DMS53 treated with DMSO at 0.1 percent for 48 hours (cell line): ENCODE data around the gene TTBK1.
"Not testable (repeated sequence)": the region's sequence is repeated elsewhere in the genome, so short reads cannot be mapped to it uniquely, and the experiment has no call there.

Source experiments
- DNase-seq: peaks from one replicate; lab custom pipeline; 2025; ENCODE audit not compliant: unreplicated experiment; lab: John Stamatoyannopoulos, UW

Gene TTBK1

DNA sequence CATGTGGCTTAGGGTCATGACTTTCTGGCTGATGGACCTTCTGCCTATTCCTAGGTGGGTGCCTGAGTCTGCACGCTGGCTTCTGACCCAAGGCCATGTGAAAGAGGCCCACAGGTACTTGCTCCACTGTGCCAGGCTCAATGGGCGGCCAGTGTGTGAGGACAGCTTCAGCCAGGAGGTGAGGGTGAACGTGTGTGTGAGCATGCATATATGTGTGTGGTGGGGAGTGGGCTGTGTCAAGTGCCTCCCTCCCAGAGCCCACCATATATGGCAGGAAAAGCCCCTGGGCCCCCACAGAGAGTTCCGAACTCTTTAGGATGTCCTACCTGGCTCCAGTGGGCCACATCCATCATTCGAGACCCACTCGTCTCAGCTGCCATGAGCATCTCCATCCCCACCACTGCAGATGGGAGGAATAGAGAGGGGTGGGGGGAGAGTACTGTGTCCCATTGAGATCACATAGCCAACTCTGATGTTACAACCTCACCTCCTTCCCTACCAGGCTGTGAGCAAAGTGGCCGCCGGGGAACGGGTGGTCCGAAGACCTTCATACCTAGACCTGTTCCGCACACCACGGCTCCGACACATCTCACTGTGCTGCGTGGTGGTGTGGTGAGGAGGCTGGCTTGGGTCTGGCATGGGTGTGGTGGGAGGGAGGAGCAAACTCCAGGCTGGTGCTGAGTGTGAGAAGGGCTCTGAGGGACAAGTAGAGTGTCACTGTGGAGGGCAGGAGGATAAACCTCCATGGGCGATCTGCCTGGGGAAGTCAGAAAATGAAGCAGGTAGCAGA, 58.0 kb downstream of the TTBK1 start:
- no peak for DNase-seq

GRCh38 chr6:43302126-43302525, 58.8 kb downstream of the TTBK1 start:
- no peak for DNase-seq

- not testable (repeated sequence) for DNase-seq
These were observed 59.7 kb downstream of the TTBK1 start for GRCh38 chr6:43303006-43303405.

DNA sequence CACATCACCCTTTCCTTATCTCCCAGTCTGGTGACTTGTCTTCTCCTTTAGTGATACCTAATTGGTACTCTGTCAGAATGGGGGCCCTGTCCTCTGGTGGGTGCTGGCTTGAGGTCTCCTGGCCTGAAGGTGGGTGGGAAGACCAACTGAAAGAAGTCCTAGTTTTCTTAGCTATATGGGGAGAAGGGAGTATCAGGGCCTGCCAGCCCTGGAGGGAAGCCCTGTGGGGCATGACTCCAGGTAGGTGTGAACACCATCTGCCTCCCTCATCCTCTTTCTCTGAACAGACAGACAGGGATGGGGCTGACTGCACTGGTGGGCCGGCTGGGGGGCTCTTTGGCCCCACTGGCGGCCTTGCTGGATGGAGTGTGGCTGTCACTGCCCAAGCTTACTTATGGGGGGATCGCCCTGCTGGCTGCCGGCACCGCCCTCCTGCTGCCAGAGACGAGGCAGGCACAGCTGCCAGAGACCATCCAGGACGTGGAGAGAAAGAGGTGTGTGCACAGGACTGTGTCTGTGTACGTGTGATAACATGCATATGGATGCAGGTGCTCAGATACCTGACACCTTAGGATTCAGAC, 60.6 kb downstream of the TTBK1 start:
- no peak for DNase-seq

- DNase-seq = no peak
These were observed 61.1 kb downstream of the TTBK1 start for GRCh38 chr6:43304361-43304760.

- DNase-seq = no peak
These were observed 61.6 kb downstream of the TTBK1 start for GRCh38 chr6:43304882-43305281.

- DNase-seq = no peak
These were observed 62.8 kb downstream of the TTBK1 start for GRCh38 chr6:43306086-43306485.

DNA sequence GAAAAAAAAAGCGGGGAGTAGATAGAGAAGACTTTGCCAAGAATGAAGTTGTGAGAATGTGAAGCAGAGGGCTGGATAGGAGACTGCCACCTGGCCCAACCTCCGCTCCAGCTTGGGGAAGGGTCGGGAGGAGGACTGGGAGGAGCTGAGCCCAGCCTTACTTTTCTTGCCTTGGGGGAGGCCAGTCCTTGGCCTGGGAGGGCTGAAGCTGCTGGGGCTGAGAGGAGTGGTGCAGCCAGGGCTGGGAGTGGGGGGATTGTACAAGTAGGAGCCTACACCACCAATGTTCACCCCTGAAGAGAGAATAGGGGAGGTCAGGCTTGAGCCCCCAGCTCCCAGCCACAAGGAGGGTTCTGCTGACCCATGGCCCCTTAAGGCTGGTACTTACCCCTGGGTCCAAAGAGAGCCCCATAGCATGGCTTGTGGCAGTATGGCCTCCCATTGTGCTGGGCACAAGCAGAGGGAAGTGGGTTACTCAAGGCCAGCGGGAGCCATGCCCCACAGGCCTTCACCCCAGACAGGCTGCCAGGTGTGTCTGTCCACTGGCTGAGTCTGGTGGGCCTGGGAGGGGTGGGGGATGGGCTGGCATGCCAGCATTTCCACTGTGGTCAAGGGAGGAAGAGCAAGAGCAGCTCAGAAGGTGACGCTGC, 64.3 kb downstream of the TTBK1 start:
- no peak for DNase-seq

- DNase-seq = peak; percentile 47
These were observed 65.1 kb downstream of the TTBK1 start, which contains the start of gene CRIP3 for GRCh38 chr6:43308101-43308989. Gene CRIP3 (minus strand): TSS chr6:43308826. CDS start chr6:43308792, 34 bp downstream.

- DNase-seq = no peak
These were observed 65.8 kb downstream of the TTBK1 start for GRCh38 chr6:43308990-43309477.

GRCh38 chr6:43310134-43310533, 66.9 kb downstream of the TTBK1 start:
- no peak for DNase-seq

DNA sequence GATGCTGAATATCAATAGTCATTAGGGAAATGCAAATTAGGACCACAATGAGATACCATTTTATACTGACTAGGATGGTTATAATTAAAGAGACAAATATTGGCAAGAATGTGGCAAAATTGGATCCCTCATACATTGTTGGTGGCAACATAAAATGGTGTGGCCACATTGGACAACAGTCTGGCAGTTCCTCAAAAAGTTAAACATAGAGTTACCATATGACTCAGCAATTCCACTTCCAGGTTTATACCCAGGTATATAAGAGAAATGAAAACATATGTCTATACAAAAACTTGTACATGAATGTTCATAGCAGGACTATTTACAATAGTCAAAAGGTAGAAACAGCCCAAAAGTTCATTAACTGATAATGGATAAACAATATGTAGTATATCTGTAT, 67.3 kb downstream of the TTBK1 start:
- DNase-seq = no peak

- DNase-seq = no peak
These were observed 68.4 kb downstream of the TTBK1 start for GRCh38 chr6:43311666-43312065.

GRCh38 chr6:43313813-43314212, 70.5 kb downstream of the TTBK1 start:
- no peak for DNase-seq

DNA sequence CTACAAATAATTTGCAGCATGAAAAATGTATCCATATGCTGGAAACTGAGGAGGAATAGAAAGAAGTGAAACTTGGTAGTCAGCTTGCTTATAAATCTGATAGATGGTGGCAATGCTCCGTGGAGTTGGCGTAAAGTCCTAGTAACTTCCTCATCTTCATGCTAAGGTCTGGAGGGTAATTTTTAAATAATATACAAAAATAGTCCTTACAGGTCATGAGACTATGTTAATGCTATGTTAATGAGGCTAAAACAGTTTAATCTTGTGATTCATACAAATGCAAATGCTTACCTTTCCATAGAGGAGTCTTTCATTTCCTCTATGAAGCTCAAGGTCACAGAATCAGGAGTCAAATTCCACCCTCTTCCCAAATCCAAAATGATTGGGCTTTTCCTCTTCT, 74.7 kb downstream of the TTBK1 start:
- no peak for DNase-seq

DNA sequence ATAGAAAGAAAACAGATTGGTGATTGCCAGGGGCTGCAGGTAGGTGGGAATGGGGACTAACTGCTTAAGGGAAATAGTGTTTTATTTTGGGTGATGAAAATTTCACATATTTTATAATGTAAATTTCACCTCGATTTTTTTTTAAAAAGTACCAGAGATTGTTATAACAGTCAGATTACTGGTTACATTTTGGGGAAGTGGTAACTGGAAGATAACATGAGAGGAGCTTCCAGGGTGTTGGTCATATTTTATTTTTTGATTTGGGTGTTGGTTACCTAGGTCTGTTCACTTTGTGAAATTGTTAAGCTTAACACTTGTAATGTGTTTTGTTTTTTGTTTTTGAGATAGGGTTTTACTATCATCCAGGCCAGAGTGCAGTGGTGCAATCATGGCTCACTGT, 82.6 kb downstream of the TTBK1 start:
- DNase-seq = no peak

DNA sequence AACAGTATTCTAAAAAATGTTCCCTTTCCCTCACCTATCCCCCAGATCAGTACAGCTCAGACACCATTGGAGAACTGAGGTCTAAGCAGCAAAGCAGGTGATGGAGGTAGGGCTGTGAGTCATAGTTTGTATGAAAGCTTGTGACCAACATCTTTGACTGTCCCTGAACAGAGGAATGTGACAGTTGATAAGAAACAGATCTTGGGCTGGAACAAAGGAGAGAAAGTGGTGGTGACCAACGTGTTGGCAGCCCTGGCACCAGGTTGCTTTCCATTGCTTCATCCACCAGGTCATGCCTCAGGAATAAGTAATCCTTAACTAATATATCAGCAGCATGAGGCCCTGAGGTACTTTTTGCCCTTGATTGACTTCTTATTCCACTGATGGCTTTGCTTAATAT, 85.2 kb downstream of the TTBK1 start:
- no peak for DNase-seq

DNA sequence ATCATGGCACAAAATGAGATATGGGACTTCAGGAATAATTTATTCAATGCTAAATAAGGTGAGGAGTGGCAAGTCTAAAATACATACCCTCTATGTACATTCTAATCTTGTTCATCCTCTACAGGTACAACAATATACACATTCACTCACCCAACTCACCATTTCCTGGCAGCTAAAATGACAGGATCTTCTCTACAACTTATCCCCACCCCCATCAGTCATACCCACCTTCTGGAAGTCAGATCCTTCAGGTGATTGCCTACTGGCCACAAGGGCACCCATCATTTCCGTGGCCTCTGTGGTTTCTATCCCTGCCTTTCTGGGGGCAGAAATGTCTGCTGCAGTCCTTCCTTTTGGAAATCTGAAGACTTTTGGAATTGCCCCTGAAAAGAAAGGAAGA, 88.2 kb downstream of the TTBK1 start:
- DNase-seq = no peak

DNA sequence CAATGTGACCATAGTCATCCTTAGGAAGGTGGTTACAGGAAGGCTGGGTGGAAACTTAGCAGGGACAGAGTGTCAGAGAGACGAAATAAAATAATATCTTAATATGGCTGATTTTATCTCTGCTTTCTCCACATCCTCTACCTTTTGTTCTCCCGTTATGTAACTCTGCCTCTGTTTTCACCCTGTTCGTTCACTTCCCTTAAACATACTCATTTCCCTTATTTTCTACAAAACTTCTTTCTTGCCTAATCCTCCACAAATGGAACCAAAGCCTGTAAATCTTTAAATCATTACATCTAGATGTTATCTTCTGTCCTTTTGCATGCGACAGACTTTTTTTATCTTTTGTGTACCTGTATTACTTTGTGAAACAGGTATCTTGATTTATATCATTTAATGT, 88.6 kb downstream of the TTBK1 start:
- no peak for DNase-seq

DNA sequence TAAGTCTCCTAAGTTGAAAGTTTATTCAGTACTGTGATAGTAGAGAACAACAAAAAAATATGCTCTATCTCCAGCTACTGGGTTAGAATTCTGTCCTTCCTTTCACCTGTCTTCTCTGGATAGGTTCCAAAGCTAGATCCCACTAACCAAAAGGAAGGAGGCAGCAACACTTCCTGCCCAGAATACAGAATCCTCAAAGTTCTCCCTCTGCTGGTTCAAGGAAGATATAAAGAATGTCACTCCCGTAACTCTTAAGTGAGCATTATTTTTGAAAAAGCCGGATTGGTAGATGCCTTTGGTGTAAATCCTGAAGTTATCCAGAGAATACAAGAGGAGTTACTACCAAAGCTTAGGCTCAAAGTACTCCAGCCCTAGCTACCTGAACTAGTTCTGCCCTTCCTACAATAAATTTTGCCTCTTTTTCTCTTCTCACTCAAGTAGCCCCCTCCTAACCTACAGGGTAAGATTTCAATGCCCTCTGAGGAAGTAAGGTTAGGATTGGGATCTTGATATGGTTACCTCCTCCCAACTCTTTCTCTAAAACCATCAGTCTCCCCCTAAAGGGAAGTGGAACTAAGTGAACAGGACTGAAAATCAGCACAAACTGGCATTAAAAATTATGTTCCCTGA, 91.3 kb downstream of the TTBK1 start:
- peak; percentile 32 for DNase-seq

DNA sequence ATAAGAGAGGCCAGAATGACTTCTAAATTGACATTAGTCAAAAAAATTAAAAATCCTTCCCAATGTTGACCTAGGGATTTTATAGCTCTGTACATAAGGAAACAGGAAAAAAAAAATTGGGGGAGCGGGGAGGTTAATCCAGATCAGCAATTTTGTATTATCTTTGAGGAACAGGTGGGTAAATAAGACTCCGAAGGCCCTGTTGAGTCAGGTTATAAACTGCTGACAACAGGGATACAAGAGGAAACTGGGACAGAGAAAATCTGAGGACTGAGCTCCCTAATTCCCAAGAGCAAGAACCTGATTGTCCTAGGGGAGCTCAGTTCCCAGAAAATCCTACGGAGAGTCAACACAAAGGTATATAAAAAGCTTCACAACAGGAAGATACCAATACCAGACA, 92.2 kb downstream of the TTBK1 start:
- DNase-seq = peak; percentile 29
